Tongue (tissue), 2 donors: Measurements from ENCODE around the gene TMBIM4. TPM values are rescaled to one million over a fixed set of nuclear protein-coding genes. Genes with fewer than 3 reads are reported as not detected.
"Not testable (repeated sequence)": the region's sequence is repeated elsewhere in the genome, so short reads cannot be mapped to it uniquely, and the experiment has no call there.

Source experiments
- DNase-seq: peaks from one replicate; pipeline ENCODE4 v3.0.0-alpha.2; 2015
- total RNA-seq: library from RNA; depleted of rRNA; stranded (reverse); fragments of >200 nt; gene quantifications from one replicate; pipeline ENCODE4 v1.2.3, GENCODE V29; 2014

The TMBIM4 gene
- total RNA-seq, 1 donor from 2014 or later, result 107 TPM

- DNase-seq, result not testable (repeated sequence)
Observed at GRCh38 chr12:66184822-66185221, 15.0 kb upstream of the TMBIM4 start.

GRCh38 chr12:66182956-66183355 is 13.2 kb upstream of the TMBIM4 start:
- no peak for DNase-seq

- DNase-seq, result peak; percentile 48
Observed at GRCh38 chr12:66176105-66176900, 6.5 kb upstream of the TMBIM4 start.

- not testable (repeated sequence) for DNase-seq
Observed at GRCh38 chr12:66174391-66175325, 4.9 kb upstream of the TMBIM4 start.

- no peak for DNase-seq
Observed at GRCh38 chr12:66170606-66171005, 810 bp upstream of the TMBIM4 start.

GRCh38 chr12:66168410-66168809 is 1.4 kb downstream of the TMBIM4 start:
- DNase-seq, result no peak

- DNase-seq, result no peak
Observed at GRCh38 chr12:66166561-66166960, 3.2 kb downstream of the TMBIM4 start.

- DNase-seq, result no peak
Observed at GRCh38 chr12:66165141-66165540, 4.7 kb downstream of the TMBIM4 start.

- no peak for DNase-seq
Observed at GRCh38 chr12:66164349-66164821, 5.4 kb downstream of the TMBIM4 start.

GRCh38 chr12:66163289-66163688 is 6.5 kb downstream of the TMBIM4 start:
- DNase-seq, result no peak

GRCh38 chr12:66162701-66163100 is 7.1 kb downstream of the TMBIM4 start:
- DNase-seq, result no peak

- DNase-seq, result no peak
Observed at GRCh38 chr12:66160704-66161103, 9.1 kb downstream of the TMBIM4 start.

- no peak for DNase-seq
Observed at GRCh38 chr12:66159123-66159522, 10.7 kb downstream of the TMBIM4 start.

GRCh38 chr12:66156654-66157053 is 13.1 kb downstream of the TMBIM4 start:
- DNase-seq, result no peak

- DNase-seq, result no peak
Observed at GRCh38 chr12:66154776-66155175, 15.0 kb downstream of the TMBIM4 start.

GRCh38 chr12:66152732-66153131 is 17.1 kb downstream of the TMBIM4 start:
- DNase-seq, result no peak

- no peak for DNase-seq
Observed at GRCh38 chr12:66149702-66150398, 19.9 kb downstream of the TMBIM4 start.

- peak; percentile 65 for DNase-seq
Observed at GRCh38 chr12:66144791-66145754, 24.7 kb downstream of the TMBIM4 start.

- DNase-seq, result no peak
Observed at GRCh38 chr12:66143868-66144267, 25.9 kb downstream of the TMBIM4 start.

GRCh38 chr12:66142826-66143225 is 27.0 kb downstream of the TMBIM4 start:
- DNase-seq, result no peak

GRCh38 chr12:66141299-66141698 is 28.5 kb downstream of the TMBIM4 start:
- no peak for DNase-seq
